COLO829 (cell line): ENCODE results near the gene NGF.

ENCODE experiments used
- DNase-seq: peaks from one replicate; pipeline ENCODE4 v3.0.0; 2012; ENCODE audit warnings: low spot score

NGF gene

DNA sequence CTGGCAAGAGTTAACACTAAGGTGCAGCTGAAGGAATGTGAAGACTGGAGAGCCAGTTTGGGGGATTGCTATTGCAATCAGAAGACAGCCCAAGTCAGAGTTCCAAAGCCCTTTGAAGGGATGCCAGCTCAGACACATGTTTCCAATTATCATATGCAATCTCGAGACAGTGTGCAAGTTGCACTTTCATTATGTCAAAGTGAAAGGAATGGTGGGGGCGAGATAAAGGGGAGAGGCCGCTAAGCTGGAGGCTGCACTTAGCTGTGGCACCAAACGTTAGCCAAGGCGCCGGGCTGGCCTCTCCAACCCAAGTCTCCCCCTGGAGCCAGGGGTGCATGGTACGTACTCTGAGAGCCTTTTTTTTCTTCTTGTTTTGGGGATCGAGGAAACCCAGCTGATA lies 58.0 kb downstream of the NGF start:
- no peak for DNase-seq

DNA sequence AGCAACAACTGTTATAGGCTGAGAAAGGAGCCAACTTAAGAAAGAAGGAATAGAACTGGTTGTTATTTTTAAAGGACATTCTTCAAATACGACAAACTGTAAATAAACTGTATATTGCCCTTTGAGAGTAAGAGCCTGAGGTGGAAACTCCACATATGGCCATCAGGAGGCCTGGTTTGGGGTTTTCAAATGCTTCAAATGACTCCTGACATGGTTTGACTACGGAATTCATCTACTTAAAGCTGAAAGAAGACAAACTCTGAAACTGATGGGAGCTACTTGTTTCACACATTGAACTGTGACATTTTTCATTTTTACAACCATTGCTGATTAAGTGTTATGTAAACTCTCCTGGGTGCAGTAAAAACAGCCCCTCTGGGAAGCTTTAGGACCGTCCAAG lies 59.8 kb downstream of the NGF start:
- DNase-seq, result no peak

DNA sequence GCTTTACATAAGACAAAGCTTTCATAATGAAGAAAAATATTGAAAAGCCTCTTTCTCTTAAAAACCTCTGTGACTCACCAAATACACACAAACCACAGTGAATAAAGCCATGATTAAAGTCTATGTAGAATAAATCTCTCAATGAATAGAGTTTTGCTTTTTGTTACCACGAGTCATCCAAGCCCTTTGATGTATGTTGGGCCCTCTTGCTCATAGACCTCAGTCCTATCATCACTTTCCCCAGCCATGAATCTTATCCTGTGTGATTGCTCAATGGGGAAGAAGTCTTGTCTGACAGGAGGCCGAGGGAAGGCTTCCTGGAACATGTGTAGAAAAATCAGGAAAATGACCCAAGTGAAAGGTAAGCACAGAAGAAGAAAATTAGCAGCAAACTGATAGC lies 60.8 kb downstream of the NGF start:
- DNase-seq, result no peak

DNA sequence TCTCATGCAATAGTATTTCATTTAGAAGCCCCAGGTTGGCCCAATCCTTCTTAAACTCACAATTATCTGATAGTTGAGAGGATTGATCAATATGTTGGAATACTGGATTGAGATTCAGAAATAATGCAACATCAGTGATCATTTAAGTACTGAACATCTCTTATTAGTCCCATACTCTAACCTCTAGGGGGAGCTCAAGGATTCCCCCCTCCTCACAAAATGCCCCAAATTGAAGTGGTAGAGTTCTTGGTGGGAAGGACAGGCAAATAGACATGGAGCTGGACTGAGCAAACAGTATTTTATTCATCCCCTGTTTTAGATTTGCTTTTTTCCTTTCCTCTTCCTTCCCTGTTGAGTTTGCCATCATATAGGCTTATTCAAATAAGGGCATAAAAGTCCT lies 62.8 kb downstream of the NGF start:
- peak; percentile 8 for DNase-seq

DNA sequence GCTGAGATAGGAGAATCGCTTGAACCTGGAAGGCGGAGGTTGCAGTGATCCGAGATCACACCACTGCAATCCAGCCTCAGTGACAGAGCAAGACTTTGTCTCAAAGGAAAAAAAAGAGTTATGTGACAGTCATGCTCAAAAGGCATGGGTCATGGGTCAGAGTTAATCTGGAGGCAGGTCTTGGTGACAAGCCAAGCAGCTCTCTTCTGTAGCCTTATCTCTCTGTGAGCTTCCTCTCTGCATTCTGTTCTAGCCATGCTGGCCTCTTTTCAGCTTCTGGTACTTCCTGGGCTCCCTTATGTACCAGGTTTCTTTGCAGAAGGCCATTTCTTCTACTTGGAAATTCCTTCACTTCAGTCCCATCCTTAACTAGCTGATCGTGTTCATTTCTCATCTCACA lies 63.6 kb downstream of the NGF start:
- DNase-seq, result no peak

DNA sequence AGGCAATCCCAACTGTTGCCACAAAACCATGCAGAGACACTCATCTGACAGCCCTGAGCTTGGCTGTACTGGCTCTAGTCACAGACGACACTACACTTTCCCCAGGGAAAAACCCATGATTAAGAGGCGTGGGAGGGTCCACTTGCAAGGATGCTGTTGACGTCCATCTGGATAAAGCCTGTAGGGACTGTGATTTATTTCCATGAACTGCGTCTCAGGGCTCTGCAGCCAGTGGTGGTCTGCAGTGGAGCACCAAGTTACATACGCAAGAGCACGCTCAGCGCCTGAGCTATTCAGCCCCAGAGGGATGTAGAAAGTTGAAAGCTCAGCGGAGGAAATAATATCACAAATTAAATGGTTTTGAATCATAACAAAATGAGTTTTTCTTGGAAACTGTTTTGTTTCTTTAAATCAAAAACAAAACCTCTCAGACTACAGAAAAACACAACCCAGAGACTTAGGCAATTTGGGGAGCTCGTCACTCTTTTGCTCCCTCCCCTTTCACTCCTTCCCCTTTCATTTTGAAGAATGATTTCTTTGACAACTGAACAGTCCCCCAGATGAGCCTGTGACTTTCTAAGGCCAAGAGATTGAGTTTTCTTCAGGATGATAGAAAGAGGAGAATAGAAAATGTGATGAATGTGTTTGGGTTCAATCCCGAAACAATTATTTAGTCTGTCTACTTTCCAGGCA lies 71.2 kb downstream of the NGF start:
- DNase-seq, result no peak

DNA sequence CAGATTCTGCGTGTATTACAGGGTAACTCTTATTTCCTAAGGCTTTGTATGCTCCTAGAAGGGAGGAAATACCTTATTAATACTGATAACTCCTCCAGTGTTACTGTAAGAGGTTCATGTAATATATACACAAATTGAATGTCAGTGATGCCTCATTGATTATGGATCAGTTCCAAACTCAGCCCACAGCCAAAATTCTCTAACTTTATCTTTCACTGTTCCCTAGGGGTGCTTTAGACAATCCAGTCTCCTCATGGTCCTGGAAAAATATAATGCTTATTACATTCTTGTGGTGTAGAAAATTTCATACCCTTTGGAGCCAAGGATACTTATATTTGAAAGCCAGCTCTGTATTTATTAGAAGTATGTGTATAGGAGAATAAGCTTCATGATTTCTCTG lies 73.0 kb downstream of the NGF start:
- no peak for DNase-seq

DNA sequence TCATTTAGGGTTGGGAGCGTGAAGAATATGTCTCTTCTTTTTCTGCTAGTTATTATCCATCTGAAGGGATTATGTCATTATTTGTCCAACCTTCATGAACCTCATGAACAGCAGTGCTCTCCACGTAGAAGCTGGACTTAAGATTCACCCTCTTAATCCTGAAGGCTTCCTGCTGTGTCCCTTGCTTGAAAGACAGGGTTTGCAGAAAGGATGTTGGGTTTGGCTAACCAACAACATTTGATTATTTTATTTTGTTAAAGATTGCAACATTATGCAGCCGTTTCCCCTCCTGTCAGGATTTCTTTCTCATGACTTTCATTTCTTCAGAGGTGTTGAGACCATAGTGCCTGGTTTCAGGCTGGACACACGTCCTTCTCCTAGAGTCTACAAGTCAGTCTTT lies 75.2 kb downstream of the NGF start:
- no peak for DNase-seq

DNA sequence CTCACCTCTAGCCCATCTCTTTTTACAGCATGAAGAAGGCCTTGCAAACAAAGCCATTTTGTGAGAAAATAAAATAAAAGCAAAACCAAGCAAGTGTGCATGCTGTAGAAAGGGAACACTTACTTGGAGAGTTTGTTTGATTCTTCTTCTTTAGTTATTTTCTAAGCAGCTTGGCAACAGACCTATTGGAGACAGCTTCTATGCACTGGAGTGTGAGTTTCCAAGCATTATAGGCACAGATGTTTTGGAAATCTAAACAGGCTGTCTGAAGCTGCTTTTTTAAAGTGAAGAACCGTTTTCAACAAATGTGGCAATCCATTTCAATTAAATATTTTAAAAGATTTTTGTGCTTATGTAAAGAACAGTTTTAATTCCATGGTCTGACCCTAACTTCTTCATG lies 76.6 kb downstream of the NGF start:
- no peak for DNase-seq

DNA sequence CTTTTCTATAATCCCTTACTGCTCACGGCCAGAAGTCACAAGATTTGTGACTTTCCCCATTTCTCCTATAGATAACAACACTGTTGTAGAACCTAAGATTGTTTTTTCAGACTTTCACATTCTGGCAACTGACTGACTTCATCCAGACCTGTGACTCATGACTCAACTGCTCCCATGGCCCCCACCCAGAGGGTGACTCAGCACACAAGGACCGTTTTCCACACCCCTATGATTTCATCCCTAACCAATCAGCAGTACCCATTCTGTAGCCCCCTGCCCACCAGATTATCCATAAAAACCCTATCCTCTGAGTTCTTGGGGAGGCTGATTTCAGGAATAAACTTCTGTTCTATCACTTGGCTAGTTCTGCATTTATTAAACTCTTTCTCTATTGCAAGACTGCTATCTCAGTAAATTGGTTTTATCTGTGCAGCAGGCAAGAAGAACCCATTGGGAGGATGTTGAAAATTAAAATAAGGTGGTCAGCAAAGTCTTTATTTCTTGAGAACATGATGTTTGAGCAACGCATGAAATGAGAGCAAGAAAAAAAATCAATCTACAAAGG lies 79.7 kb downstream of the NGF start:
- no peak for DNase-seq

DNA sequence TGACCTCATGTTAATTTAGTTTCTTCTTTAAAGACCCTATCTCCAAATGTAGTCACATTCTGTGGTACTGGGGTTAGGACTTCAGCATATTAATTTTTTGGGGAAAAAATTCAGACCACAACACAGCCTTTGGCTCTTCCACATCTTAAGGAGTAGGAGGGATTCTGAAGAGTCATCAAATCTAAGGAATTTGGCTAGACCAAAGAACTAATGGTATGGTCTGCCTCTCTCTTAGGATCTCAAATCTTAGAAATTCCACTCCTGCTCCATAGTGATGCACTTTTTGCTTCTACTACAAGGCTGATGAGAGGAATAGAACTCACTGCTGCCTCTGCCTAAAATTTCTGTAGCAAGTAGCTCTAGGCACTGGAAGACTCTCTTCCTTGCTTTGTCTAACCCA lies 80.5 kb downstream of the NGF start:
- no peak for DNase-seq

DNA sequence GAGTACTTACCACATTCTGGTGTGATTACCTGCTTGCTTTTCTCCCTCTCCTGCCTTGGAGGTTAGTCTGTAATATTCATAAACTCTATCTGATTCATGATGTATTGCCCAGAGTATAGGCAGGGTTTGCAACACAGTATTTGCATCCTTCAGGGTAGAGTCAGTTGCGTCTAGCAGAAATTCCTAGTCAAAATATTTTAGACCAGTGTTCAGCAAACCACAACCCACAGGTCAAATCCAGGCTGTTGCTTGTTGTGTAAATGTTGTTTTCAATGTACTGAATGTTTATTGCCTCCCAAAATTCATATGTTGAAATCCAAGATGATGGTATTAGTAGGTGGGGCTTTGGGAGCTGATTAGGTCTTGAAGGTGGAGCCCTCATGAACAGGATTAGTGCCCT lies 82.9 kb downstream of the NGF start:
- no peak for DNase-seq

DNA sequence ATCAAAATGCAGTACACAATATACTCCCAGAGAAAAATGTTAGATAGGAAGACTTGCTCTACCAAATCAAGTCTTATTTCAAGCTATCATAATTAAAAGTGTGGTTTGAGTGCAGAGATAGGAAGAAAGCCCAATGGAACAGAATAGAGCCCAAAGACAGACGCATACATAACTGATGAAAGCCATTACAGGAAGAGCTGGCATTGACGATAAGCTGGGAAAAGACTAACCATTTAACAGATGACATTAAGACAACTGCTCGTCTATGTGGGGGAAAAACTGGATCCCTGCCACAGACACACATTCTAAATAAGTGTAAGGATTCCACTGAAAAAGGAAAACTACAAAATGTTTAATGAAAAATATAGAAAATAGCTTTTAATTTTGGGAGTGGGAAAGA lies 85.5 kb downstream of the NGF start:
- DNase-seq, result no peak

DNA sequence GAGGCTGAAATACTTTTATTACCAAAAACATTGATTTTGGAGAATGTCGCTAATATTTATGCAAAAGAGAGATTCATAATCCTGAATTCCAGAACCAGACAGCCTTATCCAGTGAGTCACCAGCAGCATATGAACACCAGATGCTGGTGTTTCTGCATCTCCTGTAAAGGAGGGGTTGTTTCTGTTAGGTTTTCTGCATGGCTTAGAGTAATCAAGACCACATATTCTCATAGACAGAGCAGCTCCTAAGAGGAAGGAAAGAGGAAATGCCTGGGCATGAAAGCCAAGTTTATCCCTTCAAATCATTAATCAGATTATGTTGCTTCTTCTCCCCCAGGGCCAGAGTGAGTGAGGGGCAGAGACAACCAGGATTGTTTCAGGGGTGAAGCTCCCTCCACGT lies 86.2 kb downstream of the NGF start:
- DNase-seq, result no peak

DNA sequence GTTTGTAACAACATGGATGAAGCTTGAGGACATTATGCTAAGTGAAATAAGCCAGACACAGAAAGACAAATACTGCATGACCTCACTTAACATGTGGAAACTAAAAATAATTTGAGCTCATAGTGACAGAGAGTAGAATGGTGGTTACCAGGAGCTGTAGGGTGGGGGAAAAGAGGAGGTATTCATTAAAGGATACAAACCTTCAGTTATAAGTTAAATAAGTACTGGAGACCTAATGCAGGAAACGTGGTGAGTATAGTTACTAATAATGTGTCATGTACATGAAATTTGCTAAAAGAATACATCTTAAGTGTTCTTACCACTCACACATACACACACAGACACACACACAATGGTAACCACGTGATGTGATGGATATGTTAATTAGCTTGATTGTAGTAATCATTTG lies 86.7 kb downstream of the NGF start:
- DNase-seq, result no peak

DNA sequence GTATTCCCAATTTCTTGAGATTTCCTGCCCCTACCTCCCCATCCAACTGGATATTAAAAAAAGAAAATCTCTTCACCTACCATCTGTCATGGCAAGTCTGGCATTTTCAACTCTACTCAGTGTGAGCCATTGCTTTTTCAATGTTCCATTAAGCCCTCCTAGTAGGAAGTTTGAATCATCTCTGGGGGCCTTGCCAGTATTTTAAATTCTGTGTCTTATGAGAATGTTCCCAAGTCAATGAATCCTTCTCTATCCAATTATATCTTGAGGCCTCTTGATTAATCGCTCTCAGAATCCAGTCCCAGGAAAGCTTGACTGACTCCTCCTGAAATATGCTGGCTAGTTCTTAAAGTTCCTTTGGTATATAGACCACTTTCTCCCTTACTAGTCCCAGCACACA lies 91.5 kb downstream of the NGF start:
- no peak for DNase-seq

DNA sequence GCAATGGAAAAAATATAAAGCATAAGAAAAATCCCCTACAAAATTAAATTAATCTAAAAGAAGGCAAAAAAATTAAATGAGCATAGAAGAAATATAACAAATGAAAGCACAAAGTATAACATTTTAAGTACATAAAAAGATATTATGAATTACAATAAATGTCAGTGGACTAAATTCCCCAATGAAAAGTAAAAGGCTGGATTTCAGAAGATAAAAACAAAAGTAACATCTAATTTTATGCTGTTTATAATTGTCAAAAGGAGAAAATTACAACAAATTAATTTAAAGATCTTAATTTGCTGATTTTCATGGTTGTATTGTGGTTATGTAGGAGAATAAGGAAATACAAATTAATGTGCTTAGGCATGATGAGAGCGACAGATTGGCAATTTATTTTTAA lies 92.8 kb downstream of the NGF start:
- DNase-seq, result no peak

DNA sequence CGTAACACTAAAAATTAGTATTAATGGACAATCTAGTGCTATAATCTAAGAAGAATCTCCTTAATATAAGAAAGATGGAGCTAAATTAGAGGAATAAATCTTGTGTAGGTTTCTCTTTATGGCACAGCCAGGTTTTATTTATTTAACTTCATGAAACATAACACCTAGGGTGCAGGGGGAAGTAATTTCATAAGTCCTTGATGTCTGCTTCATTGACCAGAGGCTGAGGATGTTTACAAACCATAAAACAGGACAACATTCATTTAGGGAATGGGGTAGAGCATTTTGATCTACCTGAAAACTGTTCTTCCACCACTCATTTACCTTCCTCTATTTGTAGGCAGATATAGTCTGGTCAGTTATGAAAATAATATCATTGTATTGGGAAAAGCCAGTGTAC lies 95.5 kb downstream of the NGF start:
- no peak for DNase-seq

DNA sequence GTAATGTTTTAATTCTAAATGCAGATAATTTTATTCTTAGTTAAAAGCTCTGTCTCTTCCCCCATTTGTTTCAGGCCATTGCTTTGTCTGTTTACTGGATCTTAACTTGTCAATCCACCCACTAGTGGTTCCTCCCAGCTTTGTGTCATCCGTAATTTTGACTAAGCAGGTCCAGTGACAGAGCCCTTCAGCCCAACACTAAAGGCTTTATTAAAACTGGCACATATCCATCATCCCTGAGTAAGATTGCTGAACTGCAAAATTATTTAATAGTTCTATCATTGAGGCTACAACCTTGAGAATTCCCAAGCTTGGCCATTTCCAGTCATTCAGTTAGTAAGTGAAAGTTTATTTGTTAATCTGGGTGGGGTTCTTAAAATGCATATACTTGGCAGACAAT lies 96.7 kb downstream of the NGF start:
- no peak for DNase-seq

DNA sequence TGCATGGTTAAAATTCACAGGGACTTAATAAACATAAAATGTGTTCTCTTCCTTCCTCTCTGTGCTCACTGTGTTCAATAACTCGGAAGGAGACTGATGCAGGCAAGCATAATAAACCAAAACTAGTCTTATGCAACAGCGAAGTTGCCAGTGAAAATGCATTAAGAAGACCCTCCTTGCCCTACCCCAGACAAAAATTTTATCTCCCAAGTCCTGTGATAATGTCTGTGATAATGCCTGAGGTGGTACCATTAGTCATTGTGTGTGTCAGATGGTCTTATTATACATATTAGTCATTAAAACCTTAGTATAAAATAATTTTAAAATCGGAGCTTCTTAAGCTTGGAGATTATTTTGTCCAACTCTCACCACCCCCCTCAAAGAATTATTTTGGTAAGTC lies 97.8 kb downstream of the NGF start:
- DNase-seq, result no peak

DNA sequence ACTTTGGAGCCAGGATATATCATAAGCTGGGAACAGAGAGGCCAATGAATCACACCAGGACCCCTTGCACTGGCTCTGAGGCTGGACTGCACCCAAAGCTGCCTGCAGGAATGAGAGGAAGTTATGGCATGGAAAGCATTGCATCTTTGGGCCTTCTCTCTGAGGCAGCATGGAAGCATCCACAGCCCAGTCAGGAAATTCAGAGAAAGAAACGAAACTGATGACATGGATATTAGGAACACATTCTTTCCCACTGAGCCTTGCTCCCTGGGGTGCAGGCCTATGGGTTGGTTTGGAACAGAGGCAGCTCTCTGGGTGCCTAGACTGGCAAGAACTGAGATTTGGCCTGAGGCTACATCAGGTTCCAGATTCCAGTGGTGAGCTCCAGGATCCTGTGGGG lies 98.6 kb downstream of the NGF start:
- DNase-seq, result no peak

DNA sequence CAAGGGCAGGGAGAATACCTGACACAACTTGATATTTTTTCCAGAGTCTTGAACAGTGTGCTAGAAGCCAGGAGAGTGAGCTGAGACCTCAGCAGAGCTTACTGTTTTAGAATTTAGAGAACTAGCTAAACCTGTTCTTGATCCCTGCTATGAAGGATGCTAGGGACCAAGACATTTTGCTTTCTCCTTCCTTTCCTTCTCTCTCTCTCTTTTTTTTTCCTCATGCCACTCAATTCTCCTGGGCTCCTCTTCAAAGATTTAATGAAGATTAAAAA lies 99.0 kb downstream of the NGF start:
- no peak for DNase-seq

DNA sequence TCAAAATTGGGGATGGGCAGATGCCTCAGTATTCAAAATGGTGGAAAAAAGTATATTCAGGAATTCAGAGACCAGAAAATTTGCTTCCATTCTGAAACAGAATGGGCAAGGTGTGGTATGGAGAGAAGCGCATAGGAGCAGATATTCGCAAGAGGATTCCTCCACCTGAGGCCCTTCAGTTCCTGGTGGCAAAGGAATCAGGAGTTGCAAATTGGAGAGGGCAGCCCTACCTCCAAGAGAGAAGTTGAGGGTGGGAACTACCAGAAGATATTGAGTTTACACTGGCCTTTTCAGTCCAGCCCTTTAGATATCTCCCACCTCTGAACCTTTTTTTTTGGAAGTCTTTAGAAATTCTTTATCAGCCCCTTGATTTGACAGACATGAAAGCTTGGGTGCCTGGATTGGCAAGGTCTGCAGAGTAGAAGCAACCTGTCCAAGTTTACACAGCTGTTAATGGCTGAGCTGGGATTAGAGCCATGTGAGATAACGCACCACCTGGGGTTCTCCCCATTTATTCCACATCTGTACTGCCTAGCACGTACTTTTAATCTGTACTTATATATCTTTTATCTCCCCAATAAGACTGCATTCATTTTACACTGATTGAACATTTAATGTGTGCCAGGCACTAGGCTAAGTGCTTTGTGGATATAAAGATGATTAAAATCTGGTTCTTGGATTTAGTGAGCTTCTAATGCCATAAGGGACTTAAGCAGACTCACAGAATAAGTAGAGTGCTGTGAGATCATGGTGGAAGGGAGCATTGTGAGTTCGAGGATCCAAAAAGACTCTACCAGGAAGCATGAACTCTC lies 99.5 kb downstream of the NGF start:
- no peak for DNase-seq

DNA sequence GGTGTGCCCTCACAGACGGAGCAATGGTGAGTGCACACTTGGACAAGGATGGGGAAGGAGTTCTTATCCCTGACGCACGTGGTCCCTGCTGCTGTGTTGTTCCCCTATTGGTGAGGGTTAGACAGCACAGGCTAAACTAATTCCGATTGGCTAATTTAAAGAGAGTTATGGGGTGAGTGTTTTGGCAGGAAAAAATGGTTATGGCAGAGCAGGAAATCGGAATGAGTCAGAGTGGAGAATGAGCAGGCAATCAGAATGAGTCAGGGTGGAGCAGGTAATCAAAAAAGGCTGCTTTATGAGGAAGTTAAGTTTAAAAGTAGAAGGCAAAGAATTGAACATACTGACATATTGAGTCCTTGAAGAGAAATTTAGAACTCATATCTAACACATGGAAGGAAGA lies 100.5 kb downstream of the NGF start:
- no peak for DNase-seq
